Mammary epithelial cell (primary cell): ENCODE data around the gene AK8.

Experiments
- EZH2 ChIP-seq: IDR thresholded peaks from 2 replicates; pipeline ENCODE4 v1.6.1; 2012; ENCODE audit warnings: low read length, inconsistent platforms, borderline replicate concordance
- TF ChIP-seq, protein P1 (sequence below), 2 donors: IDR thresholded peaks in 1 of 2; conservative IDR thresholded peaks in 1 of 2; 2 replicates each; pipeline ENCODE4 v1.5.1; 2011 to 2012; ENCODE audit warnings: inconsistent platforms in 2 of 2, low read length in 2 of 2, mild to moderate bottlenecking in 2 of 2, control low read depth in 1 of 2, low read depth in 1 of 2; ENCODE audit not compliant: insufficient read depth in 1 of 2; ENCODE audit errors: extremely low read depth in 1 of 2

DNA sequence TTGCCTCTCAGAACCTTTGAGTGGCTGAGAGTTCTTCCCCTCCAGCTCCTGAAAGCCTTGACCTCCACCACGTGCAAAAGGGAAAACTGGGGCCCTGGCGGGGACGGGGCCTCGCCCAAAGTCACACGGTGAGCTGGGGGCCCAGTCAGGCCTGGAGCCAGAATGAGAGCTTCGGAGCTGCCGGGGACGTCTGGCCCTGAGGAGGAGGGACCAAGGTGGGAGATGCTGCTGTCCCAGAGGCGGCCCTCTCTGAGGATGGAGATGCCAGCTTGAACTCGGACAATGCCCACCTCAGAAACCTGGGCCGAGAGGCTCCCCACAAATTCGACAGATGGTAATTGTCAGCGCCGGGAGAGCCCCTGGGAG is 643 bp downstream of the AK8 start:
- TF ChIP-seq, protein P1, sequence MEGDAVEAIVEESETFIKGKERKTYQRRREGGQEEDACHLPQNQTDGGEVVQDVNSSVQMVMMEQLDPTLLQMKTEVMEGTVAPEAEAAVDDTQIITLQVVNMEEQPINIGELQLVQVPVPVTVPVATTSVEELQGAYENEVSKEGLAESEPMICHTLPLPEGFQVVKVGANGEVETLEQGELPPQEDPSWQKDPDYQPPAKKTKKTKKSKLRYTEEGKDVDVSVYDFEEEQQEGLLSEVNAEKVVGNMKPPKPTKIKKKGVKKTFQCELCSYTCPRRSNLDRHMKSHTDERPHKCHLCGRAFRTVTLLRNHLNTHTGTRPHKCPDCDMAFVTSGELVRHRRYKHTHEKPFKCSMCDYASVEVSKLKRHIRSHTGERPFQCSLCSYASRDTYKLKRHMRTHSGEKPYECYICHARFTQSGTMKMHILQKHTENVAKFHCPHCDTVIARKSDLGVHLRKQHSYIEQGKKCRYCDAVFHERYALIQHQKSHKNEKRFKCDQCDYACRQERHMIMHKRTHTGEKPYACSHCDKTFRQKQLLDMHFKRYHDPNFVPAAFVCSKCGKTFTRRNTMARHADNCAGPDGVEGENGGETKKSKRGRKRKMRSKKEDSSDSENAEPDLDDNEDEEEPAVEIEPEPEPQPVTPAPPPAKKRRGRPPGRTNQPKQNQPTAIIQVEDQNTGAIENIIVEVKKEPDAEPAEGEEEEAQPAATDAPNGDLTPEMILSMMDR (conservative IDR thresholded peaks at IDR 0.05 in 1 of 2, IDR thresholded peaks at IDR 0.05 in 1 of 2; ENCODE audit: extremely low read depth in 1 of 2, insufficient read depth in 1 of 2, low read depth in 1 of 2, low read length in 2 of 2): no peak
- no peak for TF ChIP-seq EZH2
